Activated CD8-positive, alpha-beta memory T cell treated with anti-CD3 and anti-CD28 coated beads for 24 hours (primary cell): ENCODE results near the gene TM7SF2.

Experiments used
- DNase-seq: peaks from one replicate; pipeline ENCODE4 v3.0.0-alpha.2; 2020

Gene TM7SF2

GRCh38 chr11:65111744-65112545, at the start of gene TM7SF2:
TM7SF2 (plus strand) TSS chr11:65111872; CDS start chr11:65112016, 144 bp downstream.
- peak; percentile 95 for DNase-seq

- no peak for DNase-seq
Measured at GRCh38 chr11:65063532-65063931, 48.1 kb upstream of the TM7SF2 start.

GRCh38 chr11:65064847-65065240, 46.8 kb upstream of the TM7SF2 start:
- no peak for DNase-seq

GRCh38 chr11:65065851-65066250, 45.8 kb upstream of the TM7SF2 start:
- DNase-seq = no peak

GRCh38 chr11:65066315-65066714, 45.4 kb upstream of the TM7SF2 start:
- DNase-seq = no peak

- DNase-seq = no peak
Measured at GRCh38 chr11:65066805-65067291, 44.8 kb upstream of the TM7SF2 start.

- DNase-seq = no peak
Measured at GRCh38 chr11:65067446-65067845, 44.2 kb upstream of the TM7SF2 start.

GRCh38 chr11:65069217-65069616, 42.5 kb upstream of the TM7SF2 start:
- no peak for DNase-seq

GRCh38 chr11:65071907-65072630, 39.6 kb upstream of the TM7SF2 start:
- no peak for DNase-seq

- no peak for DNase-seq
Measured at GRCh38 chr11:65072631-65072966, 39.1 kb upstream of the TM7SF2 start.

GRCh38 chr11:65077451-65077850, 34.2 kb upstream of the TM7SF2 start:
- DNase-seq = no peak

GRCh38 chr11:65078151-65078550, 33.5 kb upstream of the TM7SF2 start:
- DNase-seq = peak; percentile 83

GRCh38 chr11:65078786-65079342, 32.8 kb upstream of the TM7SF2 start:
- no peak for DNase-seq

- peak; percentile 61 for DNase-seq
Measured at GRCh38 chr11:65083134-65083833, 28.4 kb upstream of the TM7SF2 start.

- DNase-seq = peak; percentile 99
Measured at GRCh38 chr11:65083834-65084597, 27.7 kb upstream of the TM7SF2 start, which contains the start of the genes CDCA5 and ZFPL1. CDCA5 (minus strand) TSS chr11:65084040; CDS start chr11:65083978, 62 bp downstream. ZFPL1 (plus strand) TSS chr11:65084222; CDS start chr11:65084699, 477 bp downstream.

GRCh38 chr11:65084598-65085375, 26.9 kb upstream of the TM7SF2 start:
- DNase-seq = no peak

GRCh38 chr11:65085446-65085845, 26.2 kb upstream of the TM7SF2 start:
- DNase-seq = no peak

- DNase-seq = no peak
Measured at GRCh38 chr11:65086809-65087208, 24.9 kb upstream of the TM7SF2 start.

GRCh38 chr11:65087216-65087615, 24.5 kb upstream of the TM7SF2 start:
- no peak for DNase-seq

- DNase-seq = no peak
Measured at GRCh38 chr11:65087827-65088226, 23.8 kb upstream of the TM7SF2 start.

GRCh38 chr11:65089621-65090020, 22.1 kb upstream of the TM7SF2 start:
- no peak for DNase-seq
